Activated naive CD4-positive, alpha-beta T cell treated with anti-CD3 and anti-CD28 coated beads for 36 hours (primary cell): ENCODE results near the gene PSTPIP1. TPM values are rescaled to one million over a fixed set of nuclear protein-coding genes. Genes with fewer than 3 reads are reported as not detected.
A peak's percentile ranks its signal among the peaks of the same experiment; 100 is the strongest.

Source experiments
- CTCF ChIA-PET: fragments of 350-600 bp; sonication (Branson Sonifier 250); formaldehyde crosslinking; loops from one replicate; lab custom pipeline; 2021; ENCODE audit warnings: antibody characterized with exemption; lab: Charles Lee
- DNase-seq: peaks from one replicate; pipeline ENCODE4 v3.0.0-alpha.2; 2020
- H3K27ac Mint-ChIP-seq: one replicate; pipeline ENCODE4 v1.8.0; 2021; ENCODE audit warnings: mild to moderate bottlenecking, mixed read lengths
- H3K27me3 Mint-ChIP-seq: one replicate; pipeline ENCODE4 v1.8.0; 2021; ENCODE audit warnings: low read depth, mixed read lengths
- H3K36me3 Mint-ChIP-seq: one replicate; pipeline ENCODE4 v1.8.0; 2021; ENCODE audit warnings: low read depth, mixed read lengths
- H3K4me1 Mint-ChIP-seq: one replicate; pipeline ENCODE4 v1.8.0; 2021; ENCODE audit warnings: low read depth, mixed read lengths
- H3K4me3 Mint-ChIP-seq: one replicate; pipeline ENCODE4 v1.8.0; 2021; ENCODE audit warnings: mild to moderate bottlenecking, moderate library complexity, mixed read lengths
- H3K9me3 Mint-ChIP-seq: one replicate; pipeline ENCODE4 v1.8.0; 2021; ENCODE audit warnings: mixed read lengths
- intact Hi-C: fragments of 100-400 bp; cut with micrococcal nuclease; formaldehyde crosslinking; loops from one replicate; pipeline ENCODE4 v1.15.1; 2023
- total RNA-seq, 2 experiments: library from RNA; stranded (reverse); gene quantifications; one replicate each; pipeline ENCODE4 v1.2.3, GENCODE V29; 2021

PSTPIP1 gene
- total RNA-seq, 2 experiments from 2014 or later: 94.2 to 102 TPM

- peak; percentile 87 for DNase-seq
- peak overlapping the region; percentile 41 for H3K4me3 Mint-ChIP-seq
- peak overlapping the region; percentile 84 for H3K27ac Mint-ChIP-seq
- H3K4me1 Mint-ChIP-seq: peaks cover 82% of the 10 kb centered on the region
- CTCF ChIA-PET: interaction anchor here (0.9 to 1.2 kb wide), 2 partner anchors 28 to 31 kb away, joined by 3 read pairs; no protein-coding TSS in a partner anchor
- no peaks in the 10 kb centered on the region for H3K9me3 Mint-ChIP-seq
- intact Hi-C loops: loop anchor here (1.0 kb wide), 1 partner anchor 10 kb away; no protein-coding TSS in a partner anchor
- no peaks in the 10 kb centered on the region for H3K27me3 Mint-ChIP-seq
- peaks cover 20% of the 10 kb centered on the region for H3K36me3 Mint-ChIP-seq
These were observed 8.3 kb downstream of the PSTPIP1 start for GRCh38 chr15:77002954-77003912.

DNA sequence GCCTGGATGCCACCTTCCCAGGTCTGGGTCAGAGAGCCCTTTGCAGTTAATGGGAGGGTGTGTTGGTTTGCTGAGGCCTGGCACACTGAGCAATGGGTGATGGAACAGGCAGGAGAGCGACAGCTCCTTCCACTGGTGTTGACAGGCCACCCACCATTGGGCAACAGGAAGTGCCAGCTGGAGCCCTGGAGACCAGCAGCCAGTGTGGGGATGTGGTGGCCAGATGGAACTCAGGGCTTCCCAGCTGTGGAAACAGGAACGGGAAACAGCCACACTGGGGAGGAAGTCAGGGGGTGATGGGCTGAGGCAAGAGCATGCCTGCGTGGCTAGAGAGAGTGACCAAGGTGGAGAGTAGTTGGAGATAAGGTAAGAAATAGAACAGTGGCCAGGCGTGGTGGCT lies 9.3 kb downstream of the PSTPIP1 start:
- intact Hi-C loops: no loop called here
- Mint-ChIP-seq H3K27me3 (no peaks in the 10 kb centered on the region), H3K4me3 (no peak overlapping the region), H3K9me3 (no peaks in the 10 kb centered on the region), H3K36me3 (peaks cover 20% of the 10 kb centered on the region), H3K4me1 (peaks cover 76% of the 10 kb centered on the region), H3K27ac (peak overlapping the region; percentile 84)
- CTCF ChIA-PET: no interaction called here
- no peak for DNase-seq

DNA sequence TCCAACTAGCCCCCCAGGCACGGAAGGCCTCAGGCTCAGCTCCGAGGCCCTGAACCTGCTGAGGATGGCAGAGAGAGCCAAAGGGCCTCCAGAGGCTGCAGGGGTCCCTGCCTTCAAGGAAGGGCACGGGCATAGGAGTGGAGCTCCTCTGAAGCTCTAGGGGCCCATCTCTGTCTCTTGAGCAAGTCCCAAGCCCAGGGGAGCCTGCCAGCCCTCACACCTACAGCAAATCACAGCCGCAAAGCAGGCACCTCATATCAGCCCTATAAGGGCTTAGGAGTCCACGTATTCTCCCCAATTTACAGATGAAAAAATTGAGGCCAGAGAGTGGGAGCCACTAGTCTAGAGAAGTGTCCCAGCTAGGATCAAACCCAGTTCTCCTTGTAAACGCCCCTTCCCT lies 14.2 kb downstream of the PSTPIP1 start:
- Mint-ChIP-seq H3K4me3 (no peak overlapping the region), H3K9me3 (no peaks in the 10 kb centered on the region), H3K4me1 (peaks cover 83% of the 10 kb centered on the region), H3K27ac (no peak overlapping the region), H3K27me3 (no peaks in the 10 kb centered on the region), H3K36me3 (peaks cover 19% of the 10 kb centered on the region)
- intact Hi-C loops: no loop called here
- no peak for DNase-seq
- CTCF ChIA-PET: no interaction called here

DNA sequence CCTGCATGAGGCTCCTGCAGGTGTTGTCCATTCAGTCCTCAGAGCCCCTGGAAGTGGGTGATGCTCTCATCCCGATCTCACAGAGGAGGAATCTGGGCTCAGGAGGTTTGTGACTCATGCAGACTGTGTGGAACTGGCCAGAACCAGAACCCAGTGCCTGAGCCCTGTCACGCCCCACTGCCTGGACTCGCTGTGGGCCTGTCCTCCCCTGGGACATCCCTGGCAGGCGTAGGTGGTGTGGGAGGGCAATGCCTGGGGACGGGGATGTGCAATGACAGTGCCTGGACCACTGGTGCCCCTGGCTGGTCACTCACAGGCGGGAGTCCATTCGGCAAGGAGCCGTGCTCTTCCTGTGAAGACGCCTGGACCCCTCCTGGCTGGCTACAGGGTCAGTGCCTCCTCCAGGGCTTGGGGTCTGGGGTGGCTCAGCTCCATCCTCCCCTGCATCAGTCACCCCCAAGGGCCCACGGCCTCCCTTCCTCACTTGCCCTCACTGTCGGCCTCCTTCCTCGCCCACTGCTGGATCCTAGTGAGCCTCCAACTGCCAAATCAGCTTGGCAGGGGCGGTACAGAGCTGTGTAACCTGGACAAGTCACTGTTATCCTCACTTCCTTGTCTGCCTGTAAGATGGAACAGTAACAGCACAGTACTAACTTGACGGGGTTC lies 14.9 kb downstream of the PSTPIP1 start:
- Mint-ChIP-seq H3K27me3 (no peaks in the 10 kb centered on the region), H3K36me3 (peaks cover 15% of the 10 kb centered on the region), H3K4me3 (no peak overlapping the region), H3K4me1 (peaks cover 83% of the 10 kb centered on the region), H3K27ac (peak overlapping the region; percentile 72), H3K9me3 (no peaks in the 10 kb centered on the region)
- CTCF ChIA-PET: no interaction called here
- no peak for DNase-seq
- intact Hi-C loops: no loop called here

DNA sequence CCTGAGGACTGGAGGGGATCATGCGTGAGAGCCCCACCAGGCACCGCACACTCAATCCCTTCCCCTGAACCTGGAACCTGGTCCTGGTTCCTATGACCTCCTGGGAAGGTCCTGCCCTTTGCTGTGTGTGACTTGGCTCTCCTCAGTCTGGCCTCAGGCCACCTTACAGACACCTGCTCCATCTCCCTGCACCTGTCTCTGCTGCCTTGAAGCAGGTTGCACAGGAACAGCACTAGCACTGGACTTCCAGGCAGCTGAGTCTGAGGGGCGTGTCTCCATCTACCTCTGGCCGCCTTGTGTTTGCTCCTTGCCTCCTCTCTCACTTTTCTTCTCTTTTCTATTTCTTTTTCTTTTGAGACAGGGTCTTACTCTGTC lies 15.4 kb downstream of the PSTPIP1 start:
- Mint-ChIP-seq H3K27me3 (no peaks in the 10 kb centered on the region), H3K27ac (peak overlapping the region; percentile 72), H3K9me3 (no peaks in the 10 kb centered on the region), H3K4me1 (peaks cover 84% of the 10 kb centered on the region), H3K36me3 (peaks cover 16% of the 10 kb centered on the region), H3K4me3 (no peak overlapping the region)
- DNase-seq: no peak
- CTCF ChIA-PET: no interaction called here
- intact Hi-C loops: no loop called here

- no peaks in the 10 kb centered on the region for H3K9me3 Mint-ChIP-seq
- intact Hi-C loops: no loop called here
- peak; percentile 57 for DNase-seq
- peaks cover 84% of the 10 kb centered on the region for H3K4me1 Mint-ChIP-seq
- H3K4me3 Mint-ChIP-seq: no peak overlapping the region
- peaks cover 16% of the 10 kb centered on the region for H3K36me3 Mint-ChIP-seq
- no peaks in the 10 kb centered on the region for H3K27me3 Mint-ChIP-seq
- H3K27ac Mint-ChIP-seq: peak overlapping the region; percentile 57
- CTCF ChIA-PET: no interaction called here
These were observed 15.9 kb downstream of the PSTPIP1 start for GRCh38 chr15:77010857-77011256.

- H3K36me3 Mint-ChIP-seq: peaks cover 16% of the 10 kb centered on the region
- no peak for DNase-seq
- CTCF ChIA-PET: interaction anchor here (2.0 to 2.1 kb wide), 4 partner anchors 11 to 38 kb away, joined by 9 to 21 read pairs (median 14); partner anchors contain the start of gene PSTPIP1
These were observed 17.3 kb downstream of the PSTPIP1 start for GRCh38 chr15:77012117-77012712.

GRCh38 chr15:77012868-77013267 lies 17.9 kb downstream of the PSTPIP1 start:
- peak overlapping the region; percentile 36 for H3K4me3 Mint-ChIP-seq
- CTCF ChIA-PET: interaction anchor here (1.1 to 2.1 kb wide), 7 partner anchors 10 to 41 kb away, joined by 3 to 21 read pairs (median 9); partner anchors contain the start of gene PSTPIP1
- peak overlapping the region; percentile 89 for H3K27ac Mint-ChIP-seq
- H3K36me3 Mint-ChIP-seq: peaks cover 16% of the 10 kb centered on the region
- intact Hi-C loops: loop anchor here (1.0 kb wide), 4 partner anchors 9 to 25 kb away; no protein-coding TSS in a partner anchor
- peak; percentile 62 for DNase-seq
- peaks cover 87% of the 10 kb centered on the region for H3K4me1 Mint-ChIP-seq
- no peaks in the 10 kb centered on the region for H3K9me3 Mint-ChIP-seq
- H3K27me3 Mint-ChIP-seq: no peaks in the 10 kb centered on the region

More at GRCh38 chr15:77012117-77012712, 17.3 kb downstream of the PSTPIP1 start:
- H3K27ac Mint-ChIP-seq: peak overlapping the region; percentile 89
- intact Hi-C loops: no loop called here
- no peaks in the 10 kb centered on the region for H3K9me3 Mint-ChIP-seq
- H3K27me3 Mint-ChIP-seq: no peaks in the 10 kb centered on the region
- peaks cover 84% of the 10 kb centered on the region for H3K4me1 Mint-ChIP-seq
- H3K4me3 Mint-ChIP-seq: no peak overlapping the region

- CTCF ChIA-PET: interaction anchor here (1.1 to 2.1 kb wide), 7 partner anchors 9 to 42 kb away, joined by 3 to 21 read pairs (median 9); partner anchors contain the start of gene PSTPIP1
- no peaks in the 10 kb centered on the region for H3K9me3 Mint-ChIP-seq
- peak overlapping the region; percentile 89 for H3K27ac Mint-ChIP-seq
- H3K4me1 Mint-ChIP-seq: peaks cover 92% of the 10 kb centered on the region
- intact Hi-C loops: loop anchor here (1.0 kb wide), 4 partner anchors 9 to 25 kb away; no protein-coding TSS in a partner anchor
- peak; percentile 97 for DNase-seq
- peak overlapping the region; percentile 61 for H3K4me3 Mint-ChIP-seq
- H3K27me3 Mint-ChIP-seq: no peaks in the 10 kb centered on the region
- peaks cover 21% of the 10 kb centered on the region for H3K36me3 Mint-ChIP-seq
These were observed 18.8 kb downstream of the PSTPIP1 start for GRCh38 chr15:77013776-77014131.

- peak overlapping the region; percentile 61 for H3K4me3 Mint-ChIP-seq
- H3K36me3 Mint-ChIP-seq: peaks cover 21% of the 10 kb centered on the region
- no peaks in the 10 kb centered on the region for H3K27me3 Mint-ChIP-seq
- intact Hi-C loops: no loop called here
- peak overlapping the region; percentile 89 for H3K27ac Mint-ChIP-seq
- H3K9me3 Mint-ChIP-seq: no peaks in the 10 kb centered on the region
- no peak for DNase-seq
- CTCF ChIA-PET: interaction anchor here (1.1 to 2.1 kb wide), 6 partner anchors 9 to 41 kb away, joined by 3 to 21 read pairs (median 10); partner anchors contain the start of gene PSTPIP1
- H3K4me1 Mint-ChIP-seq: peaks cover 94% of the 10 kb centered on the region
These were observed 19.5 kb downstream of the PSTPIP1 start for GRCh38 chr15:77014132-77015081.
